HG03175 (cell line): ENCODE data around the gene DRAM1.

Experiments used
- ATAC-seq: cut with Tn5 transposase; IDR thresholded peaks from one replicate; pipeline ENCODE4 v1.9.1; 2021; ENCODE audit warnings: mild to moderate bottlenecking, moderate library complexity; ENCODE audit not compliant: unreplicated experiment

The DRAM1 gene

GRCh38 chr12:101939306-101939705 lies 61.9 kb downstream of the DRAM1 start:
- ATAC-seq, result no peak

- ATAC-seq, result no peak
These were observed 62.5 kb downstream of the DRAM1 start for GRCh38 chr12:101939856-101940265.

- no peak for ATAC-seq
These were observed 63.1 kb downstream of the DRAM1 start for GRCh38 chr12:101940400-101940950.

GRCh38 chr12:101941306-101942249 lies 64.2 kb downstream of the DRAM1 start:
- peak; percentile 90 for ATAC-seq

GRCh38 chr12:101942250-101942605 lies 64.8 kb downstream of the DRAM1 start:
- ATAC-seq, result no peak

- no peak for ATAC-seq
These were observed 68.2 kb downstream of the DRAM1 start for GRCh38 chr12:101945369-101946232.

GRCh38 chr12:101946233-101946611 lies 68.8 kb downstream of the DRAM1 start:
- no peak for ATAC-seq

- ATAC-seq, result no peak
These were observed 69.9 kb downstream of the DRAM1 start for GRCh38 chr12:101947316-101947715.

GRCh38 chr12:101948365-101948764 lies 71.0 kb downstream of the DRAM1 start:
- no peak for ATAC-seq

- no peak for ATAC-seq
These were observed 73.8 kb downstream of the DRAM1 start for GRCh38 chr12:101951002-101951670.

GRCh38 chr12:101954113-101954512 lies 76.7 kb downstream of the DRAM1 start:
- no peak for ATAC-seq

GRCh38 chr12:101954676-101955075 lies 77.3 kb downstream of the DRAM1 start:
- ATAC-seq, result no peak

- no peak for ATAC-seq
These were observed 80.0 kb downstream of the DRAM1 start for GRCh38 chr12:101957252-101957959.

- no peak for ATAC-seq
These were observed 82.2 kb downstream of the DRAM1 start for GRCh38 chr12:101959607-101960006.

GRCh38 chr12:101962486-101962885 lies 85.1 kb downstream of the DRAM1 start:
- ATAC-seq, result no peak

GRCh38 chr12:101963697-101964096 lies 86.3 kb downstream of the DRAM1 start:
- no peak for ATAC-seq

- no peak for ATAC-seq
These were observed 89.1 kb downstream of the DRAM1 start for GRCh38 chr12:101966496-101966895.

- no peak for ATAC-seq
These were observed 90.1 kb downstream of the DRAM1 start for GRCh38 chr12:101967506-101967905.

- ATAC-seq, result no peak
These were observed 91.4 kb downstream of the DRAM1 start for GRCh38 chr12:101968770-101969169.
